Measurements from ENCODE around the gene GREB1.

GREB1 gene

DNA sequence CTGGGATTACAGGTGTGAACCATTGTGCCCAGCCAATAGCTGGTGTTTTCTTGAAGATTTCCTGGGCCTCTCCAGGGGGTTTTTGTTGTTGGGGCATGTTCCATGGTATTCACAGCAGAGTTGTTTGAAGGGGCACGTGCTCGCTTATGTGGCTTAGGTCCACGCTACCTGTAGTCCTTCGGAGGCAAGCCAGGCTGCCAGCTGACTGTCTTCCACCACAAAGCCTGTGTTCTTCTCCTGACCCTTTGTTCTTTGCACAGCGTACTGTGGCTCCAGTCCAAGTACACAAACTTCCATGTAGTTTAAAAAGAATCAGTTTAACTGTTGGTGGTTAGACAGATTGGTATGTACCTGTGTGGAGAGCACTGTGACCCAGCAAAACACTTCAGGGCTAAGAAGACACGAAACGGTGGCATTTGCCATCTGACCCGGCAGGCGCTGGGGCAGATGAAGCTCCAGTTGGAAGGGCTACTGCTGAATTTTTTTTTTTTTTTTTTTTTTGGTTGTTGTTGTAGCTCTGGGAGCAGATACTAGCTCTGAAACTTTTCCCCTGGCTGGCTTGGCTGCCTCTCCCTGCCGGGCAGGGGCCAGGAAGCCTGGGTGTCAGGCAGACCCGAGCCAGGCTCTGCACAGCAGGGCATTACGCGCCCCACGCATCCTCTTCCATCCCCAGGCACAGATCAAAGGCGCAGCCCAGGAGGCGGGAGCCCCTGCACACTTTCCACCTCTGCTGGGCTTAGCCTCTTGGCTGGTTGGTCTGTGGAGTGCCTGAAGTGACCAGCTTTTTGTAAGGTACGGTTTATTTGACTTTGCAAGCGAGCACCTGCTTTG, 5.7 kb downstream of the GREB1 start:
- no peak for DNase-seq

DNA sequence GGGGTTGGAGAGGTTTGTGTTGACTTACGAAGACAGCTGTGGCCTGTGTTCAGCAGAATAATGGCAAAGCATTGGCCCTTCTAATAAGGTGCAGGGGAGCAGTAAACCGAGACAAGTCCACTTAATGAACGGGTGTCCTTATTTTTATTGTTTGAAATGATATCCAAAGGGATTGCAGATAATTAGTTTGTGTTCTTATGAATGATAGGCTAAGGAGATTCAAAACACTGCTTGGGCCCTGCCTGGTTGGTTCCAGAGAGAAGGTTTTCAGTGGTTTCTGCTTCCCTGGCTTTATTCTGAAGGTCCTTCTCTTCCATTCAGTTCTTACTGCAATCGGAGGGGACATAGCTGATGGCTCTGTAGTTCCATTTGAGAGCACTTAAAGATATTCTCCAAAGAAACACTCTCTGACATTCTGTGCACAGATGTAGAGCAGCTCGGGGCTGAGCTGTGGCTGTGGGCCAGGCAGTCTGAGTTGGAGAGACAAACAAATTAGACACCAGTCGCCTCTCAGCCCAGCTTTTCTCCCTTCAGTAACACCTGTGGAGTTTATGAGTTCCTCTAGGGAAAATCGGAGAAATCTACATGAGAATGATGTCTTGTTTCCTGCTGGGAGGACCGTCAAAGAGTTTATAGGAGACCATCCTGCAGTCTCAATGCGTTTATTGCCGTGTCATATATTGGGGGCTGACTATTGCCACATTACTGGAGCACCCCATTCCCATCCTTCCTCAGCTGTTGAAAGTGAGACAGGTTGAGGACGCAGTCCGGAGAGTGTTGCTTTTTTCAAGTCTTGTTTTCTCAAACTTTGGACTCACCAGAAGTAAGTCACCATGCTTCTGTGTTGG, 6.5 kb downstream of the GREB1 start:
- no peak for DNase-seq

DNA sequence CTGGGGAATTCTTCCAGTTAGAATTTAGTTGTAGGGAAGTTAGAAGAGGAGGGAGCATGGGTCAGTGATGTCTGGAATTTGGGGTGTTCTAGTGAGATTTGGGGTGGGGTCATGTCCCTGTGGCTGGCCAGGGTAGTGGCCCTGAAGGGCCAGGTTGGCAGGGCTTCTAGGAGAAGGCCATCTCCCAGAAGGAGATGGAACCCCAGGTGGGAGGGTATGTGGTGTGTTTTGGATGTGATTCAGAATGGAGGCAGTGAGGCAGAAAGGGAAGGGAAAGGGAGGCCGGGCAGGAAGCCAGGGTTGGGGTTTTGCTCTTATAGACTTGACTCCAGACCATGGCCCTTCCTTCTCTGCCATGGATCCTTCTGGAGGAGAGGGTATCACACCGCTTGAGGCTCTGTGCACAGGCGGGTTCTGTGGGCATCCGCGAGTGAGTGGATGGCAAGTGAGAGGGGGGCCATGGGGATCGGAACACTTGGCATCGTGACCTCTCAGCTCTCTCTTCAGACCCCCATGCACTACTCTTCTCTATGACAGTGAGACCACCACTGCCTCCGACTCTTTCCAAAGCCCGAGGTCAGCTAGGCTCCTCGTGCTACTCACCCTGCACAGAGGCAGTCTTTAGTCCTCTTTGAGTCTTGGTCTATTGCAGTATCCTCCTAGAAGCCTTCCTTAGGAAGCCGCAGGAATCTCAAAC, 7.3 kb downstream of the GREB1 start:
- DNase-seq: no peak

DNA sequence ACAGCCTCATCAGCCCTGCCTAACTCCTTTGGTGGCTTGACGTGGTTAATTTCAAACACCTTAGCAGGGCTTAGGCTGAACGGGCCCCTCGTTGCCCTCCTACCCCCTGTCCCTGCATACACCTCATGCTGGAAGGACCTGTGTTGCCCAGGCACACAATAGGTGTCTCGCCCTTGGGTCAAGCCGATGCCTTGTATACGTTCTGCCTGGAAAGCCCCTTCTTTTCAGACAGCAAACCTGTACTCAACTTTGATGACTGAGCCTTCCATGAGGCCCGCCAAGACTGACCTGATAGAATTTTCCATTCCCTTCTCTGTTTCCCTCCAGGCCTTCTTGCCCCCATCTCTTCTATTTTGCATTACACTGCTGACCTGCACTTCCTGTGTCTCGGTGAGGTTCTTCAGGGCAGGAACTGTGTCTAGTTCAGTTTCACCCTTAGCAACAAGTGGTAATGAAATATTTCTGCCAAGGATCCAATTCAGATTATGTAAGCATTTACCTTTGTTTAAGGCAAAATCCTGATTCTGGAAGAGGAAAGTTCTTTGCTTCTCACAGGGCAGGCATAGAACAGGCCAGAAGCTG, 7.9 kb downstream of the GREB1 start:
- DNase-seq: no peak

DNA sequence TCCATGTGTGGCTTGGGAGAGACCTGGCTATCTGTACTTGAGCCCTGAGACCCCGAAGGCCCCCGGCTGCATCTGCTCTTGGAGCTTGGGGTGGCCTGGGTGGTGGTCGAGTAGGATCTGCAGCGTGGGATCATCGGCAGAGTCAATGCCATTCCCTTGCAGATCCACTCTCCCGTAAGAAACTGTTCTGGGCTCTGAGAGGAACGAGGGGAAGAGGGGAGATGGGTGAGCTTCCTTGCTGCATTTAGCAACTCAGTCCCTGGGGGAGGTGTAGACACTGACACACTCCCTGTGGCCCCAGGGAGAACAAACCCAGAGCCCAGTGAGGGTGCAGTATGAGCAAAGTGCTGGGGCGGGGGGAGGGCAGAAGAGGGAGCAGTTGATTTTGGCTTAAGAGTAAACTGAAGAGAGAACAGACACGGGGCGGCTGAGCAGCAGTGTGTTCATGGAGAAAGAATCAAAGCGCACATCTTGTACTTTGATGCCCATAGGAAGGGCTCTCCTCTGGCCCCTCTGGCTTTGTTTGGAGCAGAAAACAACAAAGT, 8.5 kb downstream of the GREB1 start:
- DNase-seq: no peak

DNA sequence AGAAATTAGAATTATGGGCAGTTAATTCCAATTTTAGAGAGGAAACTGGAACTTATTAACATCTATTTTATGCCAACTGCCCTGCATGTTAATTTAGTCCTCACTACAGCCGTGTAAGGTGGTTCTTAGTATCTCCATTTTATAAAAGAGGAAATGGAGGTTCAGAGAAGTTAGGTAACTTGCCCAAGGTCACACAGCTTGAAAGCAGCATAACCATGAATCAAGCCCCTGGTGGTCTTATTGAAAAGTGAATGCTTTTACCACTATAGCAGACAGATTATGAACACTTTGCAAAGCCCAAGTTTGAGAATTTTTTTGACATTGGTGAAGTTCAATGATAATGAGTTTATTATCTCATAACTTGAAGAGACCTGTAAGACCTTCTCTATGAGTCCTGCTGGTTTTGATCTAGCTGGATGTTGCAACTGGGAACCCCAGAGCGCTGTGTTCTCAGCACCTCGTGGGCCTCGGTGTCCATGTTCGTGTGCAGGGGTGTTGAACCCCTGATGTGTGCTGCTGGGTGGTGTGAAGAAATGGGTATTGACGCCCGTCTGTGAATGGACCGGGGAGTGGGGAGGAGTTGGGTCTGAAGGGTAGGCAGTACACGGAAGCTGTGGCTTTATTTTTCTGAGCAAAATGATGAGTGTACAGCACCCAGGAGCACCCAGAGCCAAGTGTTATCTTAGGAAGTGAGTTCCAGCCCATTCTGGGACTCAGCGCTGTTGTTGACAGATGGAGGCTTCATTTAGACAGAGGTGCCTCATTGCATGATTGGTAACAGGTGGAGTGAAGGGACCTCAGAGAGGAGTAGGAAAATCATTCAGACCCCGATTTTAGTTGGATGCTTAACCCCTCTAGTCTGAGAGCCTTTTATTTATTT, 9.7 kb downstream of the GREB1 start:
- no peak for DNase-seq

DNA sequence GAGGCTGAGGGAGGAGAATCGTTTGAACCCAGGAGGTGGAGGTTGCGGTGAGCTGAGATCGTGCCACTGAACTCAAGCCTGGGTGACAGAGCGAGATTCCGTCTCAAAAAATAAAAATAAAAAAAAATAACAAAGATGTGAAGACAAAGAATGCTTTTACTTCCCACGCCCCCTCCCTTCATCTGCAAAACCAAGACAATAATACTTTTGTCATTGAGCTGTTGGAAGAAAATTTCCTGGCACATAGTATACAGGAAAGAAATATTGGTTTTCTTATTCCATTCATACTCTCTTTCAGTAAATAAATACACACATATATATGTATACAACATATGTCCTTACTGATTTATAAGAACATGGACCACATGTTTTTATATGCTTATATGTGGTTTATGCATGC, 12.2 kb downstream of the GREB1 start:
- no peak for DNase-seq

DNA sequence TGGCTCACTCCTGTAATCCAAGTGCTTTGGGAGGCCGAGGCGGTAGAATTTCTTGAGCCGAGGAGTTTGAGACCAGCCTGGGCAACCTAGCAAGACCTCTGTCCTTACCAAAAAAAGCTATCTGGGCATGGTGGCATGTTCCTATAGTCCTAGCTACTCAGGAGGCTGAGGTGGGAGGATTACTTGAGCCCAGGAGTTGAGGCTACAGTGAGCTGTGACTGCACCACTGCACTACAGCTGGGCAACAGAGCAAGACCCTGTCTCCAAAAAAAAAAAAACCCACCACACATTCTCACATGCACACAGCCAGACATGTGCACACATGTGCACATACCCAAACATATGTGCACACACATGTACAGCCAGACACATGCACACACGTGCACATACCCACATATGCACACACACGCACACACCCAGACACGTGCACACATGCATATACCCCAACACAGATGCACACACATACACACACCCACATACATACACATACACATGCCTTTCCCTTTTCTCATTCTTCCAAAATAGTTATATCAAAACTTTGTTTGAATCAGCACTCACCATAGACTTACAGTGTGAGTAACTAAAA, 14.2 kb downstream of the GREB1 start:
- DNase-seq: no peak

DNA sequence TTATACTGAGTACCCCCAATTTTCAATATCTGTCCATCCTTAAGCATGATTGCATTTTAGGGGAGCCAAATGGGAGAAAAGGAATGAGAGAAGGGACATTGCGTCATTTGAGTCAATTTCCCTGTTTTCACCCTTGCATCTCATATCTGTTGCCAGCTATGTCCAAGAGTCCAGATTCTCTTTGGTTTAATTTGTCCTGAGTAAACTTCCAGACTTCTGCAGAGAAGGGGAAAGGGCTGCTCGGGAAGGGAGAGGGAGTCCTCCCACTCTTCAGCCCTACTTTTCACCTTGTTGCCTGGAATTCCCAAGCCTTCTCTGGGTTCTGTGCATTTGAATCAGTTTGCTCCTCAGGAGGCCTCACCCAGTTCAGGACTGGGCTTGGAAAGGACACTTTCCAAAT, 16.5 kb downstream of the GREB1 start:
- no peak for DNase-seq

DNA sequence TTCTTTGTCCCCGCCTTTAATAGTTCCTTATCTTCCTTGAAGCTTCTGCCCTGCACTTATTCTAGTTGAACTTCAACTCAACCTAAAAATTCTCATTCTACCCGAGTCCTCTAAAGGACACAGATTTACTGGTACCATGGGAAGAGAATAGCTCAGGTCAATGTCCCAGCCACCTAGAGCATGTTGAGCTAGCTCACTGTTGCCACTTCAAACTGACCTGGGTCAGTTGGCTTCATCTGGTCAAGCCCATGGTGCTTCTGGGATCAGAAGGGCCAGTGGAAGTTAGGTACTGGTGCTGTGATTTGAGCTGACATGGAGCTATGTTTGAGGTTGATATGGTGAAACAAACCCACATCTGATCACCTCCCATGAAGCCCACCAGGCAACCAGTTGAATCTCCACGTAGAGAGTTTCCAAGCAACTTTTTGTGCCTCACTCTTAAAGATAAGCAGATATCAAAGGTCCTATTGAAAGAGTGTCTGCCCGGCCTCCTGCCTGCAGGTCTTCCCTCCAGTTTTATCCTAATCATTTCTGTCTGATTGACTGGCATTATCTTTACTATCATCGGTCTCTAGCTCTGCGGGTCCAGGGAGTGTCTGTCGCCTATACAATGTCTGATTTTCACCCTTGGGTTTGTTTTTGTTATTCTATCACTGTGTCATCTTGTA, 17.2 kb downstream of the GREB1 start:
- DNase-seq: no peak

DNA sequence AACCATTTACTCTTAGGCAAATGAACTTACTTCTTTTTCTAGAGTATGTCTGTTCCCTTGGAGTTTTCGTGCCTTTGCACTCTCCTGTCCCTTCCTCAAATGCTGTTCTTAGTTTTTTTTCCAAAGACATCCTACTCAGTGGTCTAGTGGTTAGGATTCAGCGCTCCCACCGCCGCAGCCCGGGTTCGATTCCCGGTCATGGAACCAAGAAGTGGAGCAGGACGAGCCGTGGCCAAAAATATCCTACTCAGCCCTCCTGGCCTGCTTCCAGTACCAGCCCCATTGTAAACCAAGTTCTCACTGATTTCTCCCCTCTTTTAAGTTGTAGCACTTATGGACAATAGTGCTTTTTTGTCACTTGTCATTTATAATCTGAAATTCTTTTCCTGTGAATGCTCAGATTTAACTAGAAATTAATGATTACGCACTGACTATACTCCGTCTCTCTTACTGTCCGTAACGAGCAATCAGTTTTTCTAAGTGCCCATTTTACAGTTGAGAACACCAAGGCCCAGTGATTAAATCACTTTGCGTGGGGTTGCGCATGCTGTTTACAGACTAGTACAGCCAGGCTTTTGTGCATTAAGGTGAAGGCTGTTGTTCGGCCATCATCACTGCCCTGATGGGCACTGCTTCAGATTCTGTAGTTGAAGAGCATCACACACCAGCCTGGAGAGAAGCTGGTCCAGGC, 17.9 kb downstream of the GREB1 start:
- no peak for DNase-seq

DNA sequence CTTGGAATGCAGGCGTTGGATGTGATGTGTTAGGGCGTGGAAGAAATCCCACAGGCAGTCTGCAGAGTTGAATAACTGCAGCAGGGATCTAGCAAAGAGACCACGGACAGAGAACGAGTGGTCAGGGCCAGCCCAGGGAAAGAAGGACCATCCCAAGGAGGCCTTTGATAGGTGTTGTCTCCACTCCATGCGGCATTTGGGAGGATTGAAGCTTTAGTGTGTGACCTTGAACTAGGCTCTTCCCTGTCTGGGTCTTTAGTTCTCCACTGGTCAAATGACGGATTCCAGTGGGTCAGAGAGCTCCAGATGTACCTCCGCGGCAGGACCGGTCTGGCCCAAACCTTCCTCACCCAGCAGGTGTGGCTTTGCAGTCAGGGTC, 18.4 kb downstream of the GREB1 start:
- DNase-seq: no peak

DNA sequence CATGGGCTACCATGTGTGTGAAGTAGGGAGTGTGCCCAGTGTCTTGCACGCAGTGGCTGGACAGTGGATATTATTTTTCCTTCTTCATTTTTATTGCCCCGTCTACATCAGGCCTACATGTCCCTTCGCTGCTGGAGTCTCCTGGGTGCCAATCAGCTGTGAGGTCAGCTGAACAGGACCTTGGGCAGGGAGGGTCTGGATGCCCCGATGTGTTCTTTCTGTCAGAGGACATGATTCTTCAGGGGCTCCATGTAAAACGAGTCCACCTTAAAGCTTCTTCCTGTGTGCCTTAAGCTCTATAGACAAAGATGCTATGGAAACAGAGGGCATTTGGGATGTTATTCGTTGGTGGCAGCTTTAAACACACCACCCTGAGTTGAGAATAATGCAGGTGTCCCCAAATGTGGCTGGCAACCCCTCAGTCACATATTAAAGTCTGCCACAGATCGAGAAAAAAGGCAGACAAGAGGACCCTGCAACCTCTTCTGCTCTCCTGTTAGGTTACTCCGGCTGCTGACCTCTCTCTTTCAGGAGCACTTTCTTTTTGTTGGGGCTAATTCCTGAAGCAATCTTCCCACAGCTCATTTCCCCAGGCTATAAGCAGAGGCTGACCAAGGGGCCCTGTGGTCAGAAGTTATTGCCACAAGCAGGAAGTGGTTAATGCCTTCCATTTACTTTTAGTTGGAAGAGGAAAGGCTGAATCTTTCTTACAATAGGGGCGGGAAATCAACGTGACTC, 20.0 kb downstream of the GREB1 start:
- DNase-seq: no peak

DNA sequence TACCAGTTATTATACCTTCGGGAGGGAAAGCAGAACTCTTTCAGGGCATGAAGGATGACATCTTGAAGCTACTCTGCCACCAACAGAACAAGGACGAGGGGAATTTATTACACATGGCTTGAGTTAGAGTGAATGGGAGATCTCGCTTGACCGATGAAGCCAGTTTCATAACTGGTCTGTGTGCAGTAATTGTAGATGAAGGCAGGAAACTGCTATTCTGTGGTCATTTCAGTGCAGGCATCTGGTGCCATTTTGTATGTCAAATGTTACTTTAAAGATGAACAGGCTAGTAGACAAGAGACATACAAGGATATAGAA, 20.5 kb downstream of the GREB1 start:
- DNase-seq: no peak

DNA sequence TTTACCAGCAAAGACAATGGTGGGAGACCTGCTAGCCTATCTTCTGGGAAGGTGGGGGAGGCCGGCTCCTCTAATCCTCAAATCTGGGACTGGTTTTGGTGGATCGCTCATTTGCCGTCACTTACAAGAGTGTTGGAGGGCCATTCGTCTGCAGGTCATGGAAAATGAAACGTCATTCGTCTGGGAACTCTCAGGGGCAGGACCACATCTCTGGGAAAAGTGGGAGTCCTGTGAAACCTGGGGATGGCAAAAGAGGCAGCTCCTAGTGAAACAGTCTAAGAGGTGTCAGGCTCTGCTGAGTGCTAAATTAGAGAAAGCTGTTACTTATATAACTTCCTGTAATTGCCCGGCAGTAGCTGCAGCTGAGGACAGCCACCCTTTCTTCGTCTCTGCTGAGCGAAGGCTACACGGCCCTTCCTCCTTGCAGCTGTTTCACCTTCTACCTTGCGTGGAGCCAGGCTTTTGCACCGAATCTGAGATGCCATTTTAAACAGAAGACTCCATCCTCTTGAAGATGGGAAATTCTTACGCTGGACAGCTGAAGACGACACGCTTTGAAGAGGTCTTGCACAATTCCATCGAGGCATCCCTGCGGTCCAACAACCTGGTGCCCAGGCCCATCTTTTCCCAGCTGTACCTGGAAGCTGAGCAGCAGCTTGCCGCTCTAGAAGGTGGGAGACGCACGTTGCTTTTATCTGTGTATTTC, 22.4 kb downstream of the GREB1 start:
- DNase-seq: no peak

DNA sequence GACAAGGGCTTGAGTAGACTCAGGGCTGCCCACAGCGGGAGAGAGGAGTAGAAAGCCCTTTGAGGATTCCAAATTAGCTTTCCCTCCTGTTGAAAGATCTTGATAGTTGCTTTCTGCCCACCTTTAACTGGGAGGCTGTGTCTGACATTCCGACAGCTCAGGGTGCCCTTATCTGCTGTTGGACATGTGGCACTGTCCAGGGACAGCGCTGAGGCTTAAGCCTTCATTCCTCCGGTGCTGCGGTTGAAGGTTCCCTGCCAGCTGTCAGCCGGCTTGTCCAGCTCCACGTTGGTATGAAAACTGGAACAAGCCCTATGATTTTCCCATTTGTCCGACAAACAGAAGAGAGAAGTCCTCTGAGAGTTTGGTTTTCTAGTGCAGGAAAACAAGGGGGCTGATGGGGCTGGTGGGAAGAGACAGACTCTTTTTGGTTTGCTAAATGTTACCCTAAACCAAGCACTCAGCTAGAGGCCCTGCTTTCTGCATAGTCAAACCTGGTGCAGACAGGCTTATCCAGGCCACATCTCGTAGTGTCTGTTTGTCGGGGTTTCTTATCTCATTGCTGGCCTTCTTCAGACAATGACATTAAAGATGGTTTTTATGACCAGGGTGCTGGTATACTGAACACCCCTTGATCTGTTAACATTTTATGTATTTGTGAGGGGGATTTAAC, 24.5 kb downstream of the GREB1 start:
- DNase-seq: no peak

DNA sequence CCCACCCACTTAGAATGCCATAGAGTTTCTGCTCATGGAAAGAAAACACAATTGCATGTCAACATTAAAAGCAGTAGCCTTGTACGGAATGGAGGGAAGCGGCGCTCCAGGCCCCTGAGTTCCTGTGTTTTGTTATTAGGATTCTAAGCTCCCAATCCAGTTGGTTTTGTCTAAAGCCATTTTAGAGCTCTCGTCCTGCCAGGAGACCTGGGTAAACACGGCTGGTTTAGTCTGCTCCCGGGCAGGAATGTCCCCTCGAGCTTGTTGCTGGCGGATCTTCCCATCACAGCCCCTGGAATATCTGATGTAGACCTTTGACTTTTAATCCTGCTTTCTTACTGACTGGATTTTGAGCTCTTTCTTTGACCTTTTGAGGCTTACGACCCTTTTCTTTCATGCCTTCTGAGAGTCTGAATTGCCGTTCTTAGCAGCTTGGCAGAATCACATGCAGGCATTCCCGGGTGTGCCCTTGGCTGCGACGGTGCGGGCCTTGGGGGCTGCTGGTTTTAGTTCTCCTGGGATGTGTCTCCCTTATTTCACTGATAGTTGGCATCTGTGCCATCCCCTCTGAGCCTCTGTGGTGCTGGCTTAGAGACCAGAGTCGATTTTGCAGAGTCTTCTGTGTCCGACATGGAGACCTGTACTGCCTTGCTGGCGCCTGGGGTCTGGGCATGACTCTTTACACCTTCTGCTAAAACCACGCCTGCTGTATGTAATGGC, 25.4 kb downstream of the GREB1 start:
- DNase-seq: no peak

DNA sequence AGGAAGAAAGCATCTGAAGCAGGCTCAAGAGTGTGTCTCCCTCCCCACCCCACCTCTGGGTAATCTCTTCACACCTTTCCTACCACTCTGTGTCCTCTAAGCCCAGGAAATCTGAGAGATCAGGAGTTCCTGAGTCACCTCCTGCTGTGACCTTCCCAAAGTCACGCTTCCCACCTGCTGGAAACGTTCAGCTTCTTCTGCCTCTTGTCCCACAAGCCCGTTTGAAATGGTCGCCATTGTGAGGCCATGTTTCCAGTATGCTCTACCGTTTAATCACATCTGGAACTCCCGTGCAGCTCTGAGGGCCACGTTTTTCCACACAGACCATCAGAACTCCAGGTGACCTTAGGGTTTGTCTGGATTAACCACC, 25.9 kb downstream of the GREB1 start:
- DNase-seq: no peak

Measured in CD4-positive, alpha-beta T cell treated with Interleukin-21 for 1 hour (primary cell).